Measurements from ENCODE around the gene AP2A2.

DNA sequence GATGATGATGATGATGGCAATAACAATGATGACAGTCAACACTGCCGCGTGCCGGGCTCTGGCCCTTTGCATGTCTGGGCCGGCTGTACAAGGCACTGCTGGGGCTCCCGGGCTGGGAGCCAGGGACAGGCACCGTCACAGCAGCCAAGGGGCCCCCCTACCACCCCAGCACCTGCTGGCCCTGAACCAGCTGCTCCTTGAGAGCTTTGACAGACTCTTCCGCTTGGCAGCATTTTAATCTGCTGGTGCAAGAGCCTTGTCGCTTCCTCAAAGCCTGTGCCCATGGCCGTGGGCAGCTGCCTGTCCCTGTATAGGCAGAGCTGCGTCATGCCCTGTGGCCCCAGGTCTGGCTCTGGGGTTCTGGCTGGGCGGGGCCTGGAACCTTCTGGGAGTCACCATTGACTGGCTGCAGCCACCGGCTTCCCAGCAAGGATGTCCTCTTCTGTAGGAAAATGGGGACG lies 123.8 kb downstream of the AP2A2 start:
- TF ChIP-seq, protein P1, sequence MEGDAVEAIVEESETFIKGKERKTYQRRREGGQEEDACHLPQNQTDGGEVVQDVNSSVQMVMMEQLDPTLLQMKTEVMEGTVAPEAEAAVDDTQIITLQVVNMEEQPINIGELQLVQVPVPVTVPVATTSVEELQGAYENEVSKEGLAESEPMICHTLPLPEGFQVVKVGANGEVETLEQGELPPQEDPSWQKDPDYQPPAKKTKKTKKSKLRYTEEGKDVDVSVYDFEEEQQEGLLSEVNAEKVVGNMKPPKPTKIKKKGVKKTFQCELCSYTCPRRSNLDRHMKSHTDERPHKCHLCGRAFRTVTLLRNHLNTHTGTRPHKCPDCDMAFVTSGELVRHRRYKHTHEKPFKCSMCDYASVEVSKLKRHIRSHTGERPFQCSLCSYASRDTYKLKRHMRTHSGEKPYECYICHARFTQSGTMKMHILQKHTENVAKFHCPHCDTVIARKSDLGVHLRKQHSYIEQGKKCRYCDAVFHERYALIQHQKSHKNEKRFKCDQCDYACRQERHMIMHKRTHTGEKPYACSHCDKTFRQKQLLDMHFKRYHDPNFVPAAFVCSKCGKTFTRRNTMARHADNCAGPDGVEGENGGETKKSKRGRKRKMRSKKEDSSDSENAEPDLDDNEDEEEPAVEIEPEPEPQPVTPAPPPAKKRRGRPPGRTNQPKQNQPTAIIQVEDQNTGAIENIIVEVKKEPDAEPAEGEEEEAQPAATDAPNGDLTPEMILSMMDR (conservative IDR thresholded peaks at IDR 0.05; ENCODE audit: low read length), result no peak
- TF ChIP-seq EZH2phosphoT487 (IDR thresholded peaks at IDR 0.05; ENCODE audit: borderline replicate concordance), result no peak

Measured in Loucy (cell line).